Thoracic aorta (tissue), 2 donors: ENCODE measurements around the gene MAP3K9. TPM values are rescaled to one million over a fixed set of nuclear protein-coding genes. Genes with fewer than 3 reads are reported as not detected.
"Not testable (repeated sequence)": the region's sequence is repeated elsewhere in the genome, so short reads cannot be mapped to it uniquely, and the experiment has no call there.

Experiments
- ATAC-seq: fragments of 150-250 bp; one replicate; pipeline ENCODE4 v1.8.0; 2017; ENCODE audit warnings: low read depth; ENCODE audit not compliant: insufficient number of reproducible peaks, low FRiP score
- DNase-seq: peaks from one replicate; pipeline ENCODE4 v3.0.0-alpha.2; 2020; ENCODE audit warnings: low spot score
- H3K27ac ChIP-seq, 2 donors: fragments of 200-600 bp; sonication (generic); 1 replicate in 1 of 2; 2 replicates in 1 of 2; pipeline ENCODE4 v1.5.1; 2016; ENCODE audit warnings: mild to moderate bottlenecking in 2 of 2, moderate library complexity in 2 of 2
- H3K27me3 ChIP-seq: fragments of 200-600 bp; sonication (generic); replicated peaks from 2 replicates; pipeline ENCODE4 v1.6.0; 2016; ENCODE audit warnings: mild to moderate bottlenecking; ENCODE audit not compliant: insufficient read depth
- H3K36me3 ChIP-seq: fragments of 200-600 bp; sonication (generic); one replicate; pipeline ENCODE4 v1.5.1; 2016
- H3K4me1 ChIP-seq, 2 donors: fragments of 200-600 bp; sonication (generic); 1 replicate in 1 of 2; 2 replicates in 1 of 2; pipeline versions ENCODE4 v1.5.1 to v1.6.0; 2016; ENCODE audit warnings: low read depth in 2 of 2, mild to moderate bottlenecking in 1 of 2; ENCODE audit not compliant: control insufficient read depth in 1 of 2
- H3K4me3 ChIP-seq: fragments of 200-600 bp; sonication (generic); 2 replicates; pipeline ENCODE4 v1.5.1; 2016; ENCODE audit warnings: mild to moderate bottlenecking
- H3K9me3 ChIP-seq: fragments of 200-600 bp; sonication (generic); 2 replicates; pipeline ENCODE4 v1.5.1; 2016
- total RNA-seq, 2 donors: library from RNA; depleted of rRNA; stranded (reverse); fragments of >200 nt; gene quantifications; one replicate each; pipeline versions ENCODE4 v1.1.0 to v1.2.3, GENCODE V29; 2016
- TF ChIP-seq, protein P1 (sequence below): fragments of 200-600 bp; sonication (generic); IDR thresholded peaks from one replicate; pipeline ENCODE4 v1.5.1; 2019; ENCODE audit warnings: antibody characterized with exemption

MAP3K9 gene
- total RNA-seq, 2 donors from 2014 or later: 0.63 to 1.1 TPM

DNA sequence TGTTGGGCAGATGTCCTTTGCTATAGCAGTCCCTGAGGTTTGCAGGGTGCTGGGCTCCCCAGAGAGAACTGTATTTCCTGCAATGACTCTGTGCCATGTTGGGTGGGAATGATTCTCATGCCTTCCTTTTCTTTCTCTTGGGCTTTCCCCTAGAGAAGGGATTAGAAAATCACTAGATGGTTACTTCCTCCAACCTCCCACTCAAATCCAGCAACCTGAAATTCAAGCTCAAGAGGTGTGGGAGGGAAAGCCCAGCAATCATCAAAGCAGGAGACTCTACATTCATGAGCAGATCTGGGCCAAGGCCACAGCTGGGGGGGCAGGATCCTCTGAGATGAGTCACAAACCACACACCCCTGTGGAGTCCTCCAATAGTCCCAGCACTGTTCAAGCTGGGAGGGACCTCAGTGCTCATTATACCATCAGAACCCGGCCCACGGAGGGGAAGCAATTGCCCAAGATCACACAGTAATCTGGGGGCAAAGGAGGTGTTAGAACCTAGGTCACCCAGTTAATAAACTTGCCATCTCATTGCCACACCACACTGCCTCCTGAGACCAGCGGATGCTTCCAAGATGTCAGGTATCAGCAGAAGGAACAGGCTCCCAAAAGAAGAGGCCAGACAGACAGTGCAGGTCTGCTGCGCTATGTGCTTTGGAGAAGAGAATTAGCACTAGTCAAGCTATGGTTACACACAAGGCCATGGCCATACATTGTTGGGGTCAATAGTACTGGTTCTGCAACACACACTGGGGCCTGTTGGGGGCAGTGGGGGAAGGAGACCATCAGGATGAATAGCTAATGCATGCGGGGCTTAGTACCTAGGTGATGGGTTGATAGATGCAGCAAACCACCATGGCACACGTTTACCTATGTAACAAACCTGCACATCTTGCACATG lies 101.9 kb downstream of the MAP3K9 start:
- Histone ChIP-seq H3K27me3 (no peaks in the 10 kb centered on the region), H3K9me3 (no peaks in the 10 kb centered on the region), H3K27ac (no peak overlapping the region), H3K4me1 (peaks cover 0 to 3% of the 10 kb centered on the region in 2 donors), H3K36me3 (no peaks in the 10 kb centered on the region), H3K4me3 (no peak overlapping the region)
- DNase-seq: no peak
- TF ChIP-seq, protein P1, sequence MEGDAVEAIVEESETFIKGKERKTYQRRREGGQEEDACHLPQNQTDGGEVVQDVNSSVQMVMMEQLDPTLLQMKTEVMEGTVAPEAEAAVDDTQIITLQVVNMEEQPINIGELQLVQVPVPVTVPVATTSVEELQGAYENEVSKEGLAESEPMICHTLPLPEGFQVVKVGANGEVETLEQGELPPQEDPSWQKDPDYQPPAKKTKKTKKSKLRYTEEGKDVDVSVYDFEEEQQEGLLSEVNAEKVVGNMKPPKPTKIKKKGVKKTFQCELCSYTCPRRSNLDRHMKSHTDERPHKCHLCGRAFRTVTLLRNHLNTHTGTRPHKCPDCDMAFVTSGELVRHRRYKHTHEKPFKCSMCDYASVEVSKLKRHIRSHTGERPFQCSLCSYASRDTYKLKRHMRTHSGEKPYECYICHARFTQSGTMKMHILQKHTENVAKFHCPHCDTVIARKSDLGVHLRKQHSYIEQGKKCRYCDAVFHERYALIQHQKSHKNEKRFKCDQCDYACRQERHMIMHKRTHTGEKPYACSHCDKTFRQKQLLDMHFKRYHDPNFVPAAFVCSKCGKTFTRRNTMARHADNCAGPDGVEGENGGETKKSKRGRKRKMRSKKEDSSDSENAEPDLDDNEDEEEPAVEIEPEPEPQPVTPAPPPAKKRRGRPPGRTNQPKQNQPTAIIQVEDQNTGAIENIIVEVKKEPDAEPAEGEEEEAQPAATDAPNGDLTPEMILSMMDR: no peak
- no peak for ATAC-seq

DNA sequence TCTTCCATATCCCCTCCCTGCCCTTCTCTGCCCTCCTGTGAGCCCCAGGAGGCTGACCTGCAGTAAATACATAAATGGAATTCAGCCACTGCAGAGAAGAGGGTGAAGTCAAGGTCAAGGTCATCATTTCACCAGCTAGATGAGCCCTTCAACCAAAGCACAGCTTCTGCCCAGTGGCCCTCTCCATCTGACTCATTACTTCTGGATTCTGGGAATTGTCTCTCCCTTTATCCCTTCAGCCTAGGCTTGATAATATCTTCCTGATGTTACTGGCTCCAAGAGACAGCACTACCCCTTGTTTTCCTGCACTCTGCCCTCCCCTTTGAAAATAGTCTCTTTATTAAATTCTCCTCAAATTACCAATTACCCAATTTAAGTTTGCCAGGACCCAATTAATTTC lies 103.1 kb downstream of the MAP3K9 start:
- DNase-seq (no peak), ATAC-seq (no peak)
- TF ChIP-seq, protein P1: no peak
- H3K4me1 ChIP-seq: no peaks in the 10 kb centered on the region
- H3K9me3 ChIP-seq: no peaks in the 10 kb centered on the region
- H3K36me3 ChIP-seq: no peaks in the 10 kb centered on the region
- no peaks in the 10 kb centered on the region for H3K27me3 ChIP-seq
- no peak overlapping the region for H3K4me3 ChIP-seq
- no peak overlapping the region for H3K27ac ChIP-seq

DNA sequence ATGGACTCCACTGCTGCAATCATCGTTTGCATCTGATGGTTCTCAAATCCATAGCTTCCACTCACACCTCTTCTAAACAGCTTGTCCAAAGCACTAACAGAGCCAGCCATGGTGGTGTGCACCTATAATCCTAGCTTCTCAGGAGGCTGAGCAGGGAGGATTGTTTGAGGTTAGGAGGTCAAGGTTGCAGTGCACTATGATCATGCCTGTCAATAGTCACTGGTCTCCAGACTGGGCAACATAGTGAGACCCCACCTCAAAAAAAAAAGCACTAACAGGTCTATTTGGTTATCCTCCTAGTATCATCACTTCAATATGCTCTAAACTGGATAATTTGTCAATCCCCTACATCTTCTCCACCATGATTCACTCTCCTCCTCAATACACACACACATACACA lies 104.4 kb downstream of the MAP3K9 start:
- no peak overlapping the region for H3K27ac ChIP-seq
- no peak overlapping the region for H3K4me3 ChIP-seq
- no peaks in the 10 kb centered on the region for H3K4me1 ChIP-seq
- H3K36me3 ChIP-seq: no peaks in the 10 kb centered on the region
- H3K27me3 ChIP-seq: no peaks in the 10 kb centered on the region
- no peaks in the 10 kb centered on the region for H3K9me3 ChIP-seq
- ATAC-seq: no peak
- no peak for DNase-seq
- TF ChIP-seq, protein P1: no peak

DNA sequence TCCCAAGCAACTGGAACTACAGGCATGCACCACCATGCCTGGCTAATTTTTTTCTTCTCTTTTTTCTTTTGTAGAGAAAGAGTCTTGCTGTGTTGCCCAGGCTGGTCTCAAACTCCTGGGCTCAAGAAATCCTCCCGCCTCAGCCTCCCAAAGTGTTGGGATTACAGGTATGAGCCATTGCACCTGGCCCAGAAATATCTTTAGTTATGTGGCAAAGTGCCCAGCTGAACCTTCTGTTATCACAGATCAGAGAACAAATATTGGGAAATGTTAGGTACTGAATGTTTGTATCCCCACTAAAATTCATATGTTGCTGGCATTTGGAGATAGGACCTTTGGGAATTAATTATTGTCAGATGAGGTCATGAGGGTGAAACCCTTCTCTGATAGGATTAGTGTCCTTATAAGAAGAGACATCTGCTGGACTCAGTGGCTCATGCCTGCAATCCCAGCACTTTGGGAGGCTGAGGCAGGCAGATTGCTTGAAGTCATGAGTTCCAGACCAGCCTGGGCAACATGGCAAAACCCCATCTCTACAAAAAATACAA lies 105.6 kb downstream of the MAP3K9 start:
- not testable (repeated sequence) for H3K27me3 ChIP-seq, ATAC-seq, DNase-seq, H3K4me1 ChIP-seq, H3K9me3 ChIP-seq, H3K4me3 ChIP-seq, H3K27ac ChIP-seq, H3K36me3 ChIP-seq

DNA sequence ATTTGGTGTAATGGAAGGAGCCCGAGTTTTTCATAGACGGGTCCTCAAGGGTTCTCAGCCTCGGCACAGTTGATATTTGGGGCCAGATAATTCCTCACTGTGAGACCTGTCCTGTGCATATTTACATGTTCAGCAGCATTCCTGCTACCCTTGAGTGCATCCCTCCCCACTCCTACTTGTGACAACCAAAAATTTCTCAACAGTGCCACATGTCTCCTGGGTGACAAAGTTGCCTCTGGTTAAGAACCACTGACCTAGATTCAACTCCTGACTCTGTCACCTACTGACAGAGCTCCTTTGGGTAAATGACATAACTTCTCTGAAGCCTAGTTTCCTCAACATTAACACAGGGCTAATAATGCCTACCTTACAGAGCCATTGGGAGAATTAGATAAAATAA lies 107.2 kb downstream of the MAP3K9 start:
- DNase-seq (no peak), ATAC-seq (no peak)
- Histone ChIP-seq H3K4me3 (no peak overlapping the region), H3K27me3 (no peaks in the 10 kb centered on the region), H3K9me3 (no peaks in the 10 kb centered on the region), H3K36me3 (no peaks in the 10 kb centered on the region), H3K27ac (no peak overlapping the region), H3K4me1 (peaks cover 7 to 13% of the 10 kb centered on the region in 2 donors)
- TF ChIP-seq, protein P1: no peak
